ENCODE measurements around the gene RELN.

The RELN gene

GRCh38 chr7:103637094-103637493 is 352.4 kb downstream of the RELN start:
- no peak for DNase-seq (ENCODE audit: low read depth in 2 of 2)

- no peak for DNase-seq (ENCODE audit: low read depth in 2 of 2)
Measured at GRCh38 chr7:103636153-103636552, 353.3 kb downstream of the RELN start.

GRCh38 chr7:103632972-103633371 is 356.5 kb downstream of the RELN start:
- DNase-seq (ENCODE audit: low read depth in 2 of 2): no peak

- DNase-seq (ENCODE audit: low read depth in 2 of 2): no peak
Measured at GRCh38 chr7:103632005-103632639, 357.3 kb downstream of the RELN start.

- no peak for DNase-seq (ENCODE audit: low read depth in 2 of 2)
Measured at GRCh38 chr7:103630318-103630717, 359.1 kb downstream of the RELN start.

- no peak for DNase-seq (ENCODE audit: low read depth in 2 of 2)
Measured at GRCh38 chr7:103628742-103629141, 360.7 kb downstream of the RELN start.

GRCh38 chr7:103626776-103627175 is 362.7 kb downstream of the RELN start:
- DNase-seq (ENCODE audit: low read depth in 2 of 2): no peak

- no peak for DNase-seq (ENCODE audit: low read depth in 2 of 2)
Measured at GRCh38 chr7:103622274-103622673, 367.2 kb downstream of the RELN start.

- DNase-seq (ENCODE audit: low read depth in 2 of 2): no peak
Measured at GRCh38 chr7:103613655-103614642, 375.5 kb downstream of the RELN start.

- no peak for DNase-seq (ENCODE audit: low read depth in 2 of 2)
Measured at GRCh38 chr7:103609778-103610177, 379.7 kb downstream of the RELN start.

- DNase-seq (ENCODE audit: low read depth in 2 of 2): no peak
Measured at GRCh38 chr7:103605640-103606039, 383.8 kb downstream of the RELN start.

GRCh38 chr7:103598326-103598905 is 391.0 kb downstream of the RELN start:
- DNase-seq (ENCODE audit: low read depth in 2 of 2): no peak

- no peak for DNase-seq (ENCODE audit: low read depth in 2 of 2)
Measured at GRCh38 chr7:103597606-103598005, 391.9 kb downstream of the RELN start.

GRCh38 chr7:103594186-103594585 is 395.3 kb downstream of the RELN start:
- DNase-seq (ENCODE audit: low read depth in 2 of 2): no peak

GRCh38 chr7:103593691-103594090 is 395.8 kb downstream of the RELN start:
- DNase-seq (ENCODE audit: low read depth in 2 of 2): no peak

- DNase-seq (ENCODE audit: low read depth in 2 of 2): no peak
Measured at GRCh38 chr7:103592844-103593243, 396.6 kb downstream of the RELN start.

GRCh38 chr7:103592187-103592586 is 397.3 kb downstream of the RELN start:
- DNase-seq (ENCODE audit: low read depth in 2 of 2): no peak

- DNase-seq (ENCODE audit: low read depth in 2 of 2): no peak
Measured at GRCh38 chr7:103580031-103580430, 409.4 kb downstream of the RELN start.

- no peak for DNase-seq (ENCODE audit: low read depth in 2 of 2)
Measured at GRCh38 chr7:103577059-103577458, 412.4 kb downstream of the RELN start.

- DNase-seq (ENCODE audit: low read depth in 2 of 2): no peak
Measured at GRCh38 chr7:103576641-103577040, 412.8 kb downstream of the RELN start.

GRCh38 chr7:103574576-103574975 is 414.9 kb downstream of the RELN start:
- DNase-seq (ENCODE audit: low read depth in 2 of 2): no peak

GRCh38 chr7:103573479-103574058 is 415.9 kb downstream of the RELN start:
- no peak for DNase-seq (ENCODE audit: low read depth in 2 of 2)

Data from activated CD8-positive, alpha-beta memory T cell treated with anti-CD3 and anti-CD28 coated beads for 4 hours (primary cell).